Endothelial cell of umbilical vein (primary cell): Measurements from ENCODE around the gene SH3BP4. TPM values are rescaled to one million over a fixed set of nuclear protein-coding genes. Genes with fewer than 3 reads are reported as not detected.

Experiments
- BruUV-seq: library from RNA; stranded (reverse); fragments of 400-500 nt; replicated peaks from 2 replicates; lab custom pipeline; 2021; lab: Mats Ljungman, UMichigan
- CTCF ChIA-PET: fragments of 300-600, 350-600 bp; sonication (Branson Sonifier 250); formaldehyde crosslinking; loops from one replicate; lab custom pipeline; 2021; ENCODE audit warnings: antibody characterized with exemption, inconsistent platforms; lab: Charles Lee
- POLR2A ChIA-PET: fragments of 300-600, 350-600 bp; sonication (Branson Sonifier 250); formaldehyde crosslinking; loops from one replicate; lab custom pipeline; 2021; ENCODE audit warnings: antibody characterized with exemption, inconsistent platforms; lab: Charles Lee
- DNase-seq: peaks from one replicate; pipeline ENCODE4 v3.0.0-alpha.2; 2011; ENCODE audit warnings: low read depth, low spot score
- FAIRE-seq: peaks from 2 replicates; lab custom pipeline; 2011; peaks lifted over from hg19 to GRCh38; lab: Jason Lieb, UNC
- H2AFZ ChIP-seq: 2 replicates; pipeline ENCODE4 v1.6.0; 2012; ENCODE audit warnings: low read depth, low read length, control low read depth, inconsistent platforms
- H3K27ac ChIP-seq: 2 replicates; pipeline ENCODE4 v1.5.1; 2011; ENCODE audit warnings: low read depth, mild to moderate bottlenecking, control low read depth, low read length, moderate library complexity; ENCODE audit not compliant: insufficient read depth
- H3K27me3 ChIP-seq, 2 experiments: 2 replicates each; pipeline versions ENCODE4 v1.6.0 to v1.6.1; 2011; ENCODE audit warnings: low read length in 2 of 2, mixed read lengths in 1 of 2; ENCODE audit not compliant: control insufficient read depth in 2 of 2, insufficient read depth in 2 of 2
- H3K36me3 ChIP-seq, 2 experiments: 2 replicates in 1 of 2; 3 replicates in 1 of 2; pipeline ENCODE4 v1.5.1; 2011; ENCODE audit warnings: low read length in 2 of 2, mild to moderate bottlenecking in 1 of 2, moderate library complexity in 1 of 2; ENCODE audit not compliant: control insufficient read depth in 2 of 2, insufficient read depth in 2 of 2; ENCODE audit errors: extremely low read depth in 1 of 2
- H3K4me1 ChIP-seq: 3 replicates; pipeline ENCODE4 v1.5.1; 2011; ENCODE audit warnings: mild to moderate bottlenecking, low read length; ENCODE audit not compliant: control insufficient read depth, insufficient read depth; ENCODE audit errors: extremely low read depth
- H3K4me2 ChIP-seq: 2 replicates; pipeline ENCODE4 v1.6.1; 2011; ENCODE audit warnings: low read length, control low read depth, mixed read lengths; ENCODE audit not compliant: insufficient read depth
- H3K4me3 ChIP-seq, 3 experiments: fragments of 200-600 bp in 1 of 3; sonication (generic), shearing (Covaris generic) in 1 of 3; replicated peaks in 1 of 3; 2 replicates each; pipeline ENCODE4 v1.5.1; 2011 to 2016; ENCODE audit warnings: control low read depth in 3 of 3, low read length in 3 of 3, mild to moderate bottlenecking in 2 of 3, inconsistent platforms in 1 of 3, low read depth in 1 of 3, moderate library complexity in 1 of 3; ENCODE audit not compliant: insufficient read depth in 1 of 3
- H3K79me2 ChIP-seq: 2 replicates; pipeline ENCODE4 v1.6.0; 2012; ENCODE audit warnings: low read length, inconsistent platforms; ENCODE audit not compliant: control insufficient read depth, insufficient read depth
- H3K9ac ChIP-seq: replicated peaks from 2 replicates; pipeline ENCODE3; 2011; ENCODE audit warnings: low read length, control low read depth; ENCODE audit not compliant: insufficient read depth; ENCODE audit errors: extremely low read depth
- H3K9me1 ChIP-seq: replicated peaks from 3 replicates; pipeline ENCODE4 v1.6.0; 2011; ENCODE audit warnings: mild to moderate bottlenecking, low read length; ENCODE audit not compliant: control insufficient read depth, insufficient read depth; ENCODE audit errors: extremely low read depth
- H3K9me3 ChIP-seq: replicated peaks from 2 replicates; pipeline ENCODE4 v1.5.1; 2012; ENCODE audit warnings: low read length, inconsistent platforms; ENCODE audit not compliant: control insufficient read depth, insufficient read depth
- H4K20me1 ChIP-seq: replicated peaks from 2 replicates; pipeline ENCODE3; 2011; ENCODE audit warnings: mild to moderate bottlenecking, low read length; ENCODE audit not compliant: control insufficient read depth, insufficient read depth; ENCODE audit errors: extremely low read depth
- EZH2 ChIP-seq: IDR thresholded peaks from 2 replicates; pipeline ENCODE4 v1.6.1; 2012; ENCODE audit warnings: borderline replicate concordance, low read depth, mild to moderate bottlenecking, moderate library complexity, low read length, inconsistent platforms; ENCODE audit not compliant: severe bottlenecking
- FOS ChIP-seq: IDR thresholded peaks from 2 replicates; pipeline ENCODE4 v1.6.1; 2011; ENCODE audit warnings: mild to moderate bottlenecking, low read length, moderate library complexity, borderline replicate concordance; ENCODE audit not compliant: insufficient read depth
- GATA2 ChIP-seq: IDR thresholded peaks from 2 replicates; pipeline ENCODE4 v1.7.0; 2011; ENCODE audit warnings: low read depth, mild to moderate bottlenecking, moderate library complexity, mixed read lengths, low read length; ENCODE audit not compliant: insufficient read length, insufficient read depth
- JUN ChIP-seq: IDR thresholded peaks from 2 replicates; pipeline ENCODE4 v1.6.1; 2011; ENCODE audit warnings: borderline replicate concordance, low read depth; ENCODE audit not compliant: insufficient read length, insufficient read depth
- MYC ChIP-seq: IDR thresholded peaks from one replicate; pipeline ENCODE4 v1.6.1; 2011; ENCODE audit warnings: mild to moderate bottlenecking, low read depth, low read length
- POLR2A ChIP-seq: IDR thresholded peaks from 2 replicates; pipeline ENCODE4 v1.6.1; 2012; ENCODE audit warnings: low read depth, mild to moderate bottlenecking, control low read depth, low read length
- POLR2AphosphoS5 ChIP-seq: IDR thresholded peaks from 2 replicates; pipeline ENCODE4 v1.6.1; 2012; ENCODE audit warnings: low read depth, mild to moderate bottlenecking, control low read depth, low read length, moderate library complexity; ENCODE audit not compliant: insufficient read depth
- dilution Hi-C: fragments of 300-500 bp; cut with MboI; formaldehyde crosslinking; loops from one replicate; pipeline ENCODE4 v1.15.0; 2019; ENCODE audit warnings: low sequenced_read_pairs; ENCODE audit not compliant: extremely low pct_ligation_motif_present
- intact Hi-C: fragments of 100-400 bp; cut with micrococcal nuclease; formaldehyde crosslinking; loops from one replicate; pipeline ENCODE4 v1.10.0; 2022
- polyA plus RNA-seq, 4 experiments: library from polyadenylated mRNA; depleted of rRNA in 3 of 4; stranded (reverse) in 3 of 4; unstranded in 1 of 4; fragments of >200 nt; gene quantifications; 2 replicates each; pipeline versions ENCODE4 v1.2.1 to v1.2.3, GENCODE V29; 2011 to 2012; ENCODE audit warnings: missing spikeins in 1 of 4
- total RNA-seq: library from RNA; stranded (reverse); gene quantifications from 2 replicates; pipeline ENCODE4 v1.2.3, GENCODE V29; 2021
- TF ChIP-seq, protein P1 (sequence below): IDR thresholded peaks from 2 replicates; pipeline ENCODE4 v1.6.1; 2011; ENCODE audit not compliant: insufficient read depth, insufficient read length
- TF ChIP-seq, protein P2 (sequence below), 2 donors: IDR thresholded peaks; 1 replicate in 1 of 2; 2 replicates in 1 of 2; pipeline ENCODE4 v1.5.1; 2011; ENCODE audit warnings: low read length in 2 of 2, mild to moderate bottlenecking in 2 of 2, moderate library complexity in 2 of 2, control low read depth in 1 of 2, inconsistent platforms in 1 of 2, low read depth in 1 of 2; ENCODE audit not compliant: insufficient read depth in 1 of 2; ENCODE audit errors: extremely low read depth in 1 of 2

SH3BP4 gene
- total and polyA plus RNA-seq, 2 donors (not counting 3 experiments of a cell fraction or from before 2014, with no cell fraction given): 85.2 to 100.0 TPM

DNA sequence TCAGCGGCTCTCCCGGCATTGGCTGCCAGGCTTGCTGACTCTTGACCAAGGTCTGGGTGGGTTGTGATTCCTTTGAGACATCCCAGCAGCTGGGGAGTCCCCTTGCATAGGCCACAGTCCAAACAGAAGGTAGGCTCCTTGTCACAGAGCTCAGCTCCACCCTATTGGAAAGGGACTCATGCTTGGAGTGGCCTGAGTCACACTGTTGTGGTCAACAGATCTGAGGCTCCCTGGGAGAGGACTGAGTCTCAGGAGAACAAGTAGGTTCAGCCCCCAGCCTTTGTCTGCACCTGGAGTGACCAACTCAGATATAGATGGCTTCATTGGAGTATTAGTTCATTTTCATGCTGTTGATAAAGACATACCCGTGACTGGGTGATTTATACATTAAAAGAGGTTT lies 32.1 kb upstream of the SH3BP4 start:
- no peaks in the 10 kb centered on the region for H3K4me1 ChIP-seq
- POLR2A ChIA-PET: no interaction called here
- H3K9ac ChIP-seq: no peak overlapping the region
- no peaks in the 10 kb centered on the region for H4K20me1 ChIP-seq
- TF ChIP-seq, protein P1, sequence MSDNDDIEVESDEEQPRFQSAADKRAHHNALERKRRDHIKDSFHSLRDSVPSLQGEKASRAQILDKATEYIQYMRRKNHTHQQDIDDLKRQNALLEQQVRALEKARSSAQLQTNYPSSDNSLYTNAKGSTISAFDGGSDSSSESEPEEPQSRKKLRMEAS: no peak
- TF ChIP-seq POLR2AphosphoS5 (no peak), JUN (no peak), FOS (no peak), GATA2 (no peak), MYC (no peak), EZH2 (no peak), POLR2A (no peak)
- TF ChIP-seq, protein P2, sequence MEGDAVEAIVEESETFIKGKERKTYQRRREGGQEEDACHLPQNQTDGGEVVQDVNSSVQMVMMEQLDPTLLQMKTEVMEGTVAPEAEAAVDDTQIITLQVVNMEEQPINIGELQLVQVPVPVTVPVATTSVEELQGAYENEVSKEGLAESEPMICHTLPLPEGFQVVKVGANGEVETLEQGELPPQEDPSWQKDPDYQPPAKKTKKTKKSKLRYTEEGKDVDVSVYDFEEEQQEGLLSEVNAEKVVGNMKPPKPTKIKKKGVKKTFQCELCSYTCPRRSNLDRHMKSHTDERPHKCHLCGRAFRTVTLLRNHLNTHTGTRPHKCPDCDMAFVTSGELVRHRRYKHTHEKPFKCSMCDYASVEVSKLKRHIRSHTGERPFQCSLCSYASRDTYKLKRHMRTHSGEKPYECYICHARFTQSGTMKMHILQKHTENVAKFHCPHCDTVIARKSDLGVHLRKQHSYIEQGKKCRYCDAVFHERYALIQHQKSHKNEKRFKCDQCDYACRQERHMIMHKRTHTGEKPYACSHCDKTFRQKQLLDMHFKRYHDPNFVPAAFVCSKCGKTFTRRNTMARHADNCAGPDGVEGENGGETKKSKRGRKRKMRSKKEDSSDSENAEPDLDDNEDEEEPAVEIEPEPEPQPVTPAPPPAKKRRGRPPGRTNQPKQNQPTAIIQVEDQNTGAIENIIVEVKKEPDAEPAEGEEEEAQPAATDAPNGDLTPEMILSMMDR (IDR thresholded peaks at IDR 0.05; ENCODE audit: extremely low read depth in 1 of 2, insufficient read depth in 1 of 2, low read depth in 1 of 2, low read length in 2 of 2): no peak
- FAIRE-seq (no peak), DNase-seq (no peak)
- no peaks in the 10 kb centered on the region for H3K9me1 ChIP-seq
- H3K27ac ChIP-seq: no peak overlapping the region
- no peak overlapping the region for H3K4me2 ChIP-seq
- H3K36me3 ChIP-seq: no peaks in the 10 kb centered on the region
- H2AFZ ChIP-seq: no peak overlapping the region
- H3K4me3 ChIP-seq: no peak overlapping the region
- CTCF ChIA-PET: interaction anchor here (1.1 to 1.3 kb wide), 3 partner anchors 21 to 187 kb away, joined by 3 read pairs; no protein-coding TSS in a partner anchor
- no peaks in the 10 kb centered on the region for H3K9me3 ChIP-seq
- intact Hi-C loops: no loop called here
- peaks cover 0 to under 1% of the 10 kb centered on the region in 2 experiments for H3K27me3 ChIP-seq
- BruUV-seq: no TSS peak
- no peaks in the 10 kb centered on the region for H3K79me2 ChIP-seq
- dilution Hi-C loops: no loop called here
